ENCODE data around the gene RNU7-1. TPM values are rescaled to one million over a fixed set of nuclear protein-coding genes. Genes with fewer than 3 reads are reported as not detected.
"Not testable (repeated sequence)": the region's sequence is repeated elsewhere in the genome, so short reads cannot be mapped to it uniquely, and the experiment has no call there.

RNU7-1 gene
- total RNA-seq, 6 donors from 2014 or later = not detected

GRCh38 chr12:6905414-6906040, 38.1 kb upstream of the RNU7-1 start:
- H3K27me3 ChIP-seq = no peaks in the 10 kb centered on the region
- H3K4me1 ChIP-seq = peaks cover 9 to 12% (median 12%) of the 10 kb centered on the region in 4 donors
- WGBS, 2 donors = 62 to 68% methylated on average over 5 of the region's 5 CpGs
- H3K36me3 ChIP-seq = peaks cover 0 to 4% (median 0%) of the 10 kb centered on the region in 4 donors
- ATAC-seq (ENCODE audit: low FRiP score in 2 of 2) = no peak
- no peak for DNase-seq
- peak overlapping the region in 3 of 4 donors; percentile 79 to 89 (median 87) for H3K27ac ChIP-seq
- no peaks in the 10 kb centered on the region for H3K9me3 ChIP-seq
- peak overlapping the region in 3 of 4 donors; percentile 58 to 65 (median 58) for H3K4me3 ChIP-seq
- TF ChIP-seq POLR2A (IDR thresholded peaks at IDR 0.05) = no peak
- TF ChIP-seq POLR2AphosphoS5 (IDR thresholded peaks at IDR 0.05) = no peak
- TF ChIP-seq EP300 (IDR thresholded peaks at IDR 0.05) = no peak
- no peak for TF ChIP-seq CTCF (IDR thresholded peaks at IDR 0.05)

GRCh38 chr12:6908141-6908540, 35.5 kb upstream of the RNU7-1 start:
- DNase-seq; H3K9me3 ChIP-seq; ATAC-seq (ENCODE audit: low FRiP score in 2 of 2); H3K4me3 ChIP-seq; H3K36me3 ChIP-seq; H3K27ac ChIP-seq; H3K27me3 ChIP-seq: not testable (repeated sequence)
- peaks cover 9 to 12% (median 12%) of the 10 kb centered on the region in 4 donors for H3K4me1 ChIP-seq
- 97 to 98% methylated on average over 4 to 11 of the region's 11 CpGs for WGBS, 2 donors

- H3K9me3 ChIP-seq = no peaks in the 10 kb centered on the region
- TF ChIP-seq EP300 (IDR thresholded peaks at IDR 0.05) (no peak), CTCF (IDR thresholded peaks at IDR 0.05) (no peak), POLR2A (IDR thresholded peaks at IDR 0.05) (no peak)
- DNase-seq = no peak
- H3K36me3 ChIP-seq = peaks cover 0 to 4% (median 0%) of the 10 kb centered on the region in 4 donors
- H3K4me3 ChIP-seq = no peak overlapping the region
- ATAC-seq (ENCODE audit: low FRiP score in 2 of 2) = no peak
- 90 to 91% methylated on average over 4 of the region's 4 CpGs for WGBS, 2 donors
- H3K27me3 ChIP-seq = no peaks in the 10 kb centered on the region
- H3K27ac ChIP-seq = no peak overlapping the region
- peaks cover 10 to 18% (median 13%) of the 10 kb centered on the region in 4 donors for H3K4me1 ChIP-seq
Measured at GRCh38 chr12:6909421-6910145, 34.0 kb upstream of the RNU7-1 start.

GRCh38 chr12:6912164-6912935, 31.3 kb upstream of the RNU7-1 start:
- H3K9me3 ChIP-seq = no peaks in the 10 kb centered on the region
- peaks cover 0 to 13% (median 1%) of the 10 kb centered on the region in 4 donors for H3K36me3 ChIP-seq
- no peaks in the 10 kb centered on the region for H3K27me3 ChIP-seq
- H3K4me3 ChIP-seq = no peak overlapping the region
- no peak overlapping the region for H3K27ac ChIP-seq
- no peak for ATAC-seq (ENCODE audit: low FRiP score in 2 of 2)
- TF ChIP-seq CTCF (IDR thresholded peaks at IDR 0.05) = no peak
- no peak for TF ChIP-seq POLR2AphosphoS5 (IDR thresholded peaks at IDR 0.05)
- H3K4me1 ChIP-seq = peaks cover 16 to 24% (median 17%) of the 10 kb centered on the region in 4 donors
- no peak for DNase-seq
- 90 to 91% methylated on average over 15 of the region's 15 CpGs for WGBS, 2 donors

All from upper lobe of left lung (tissue), 6 donors.